Measurements from ENCODE around the gene HIVEP2. TPM values are rescaled to one million over a fixed set of nuclear protein-coding genes. Genes with fewer than 3 reads are reported as not detected.

Gene HIVEP2
- total RNA-seq, 2 donors from 2014 or later: 1.7 to 2.4 TPM

DNA sequence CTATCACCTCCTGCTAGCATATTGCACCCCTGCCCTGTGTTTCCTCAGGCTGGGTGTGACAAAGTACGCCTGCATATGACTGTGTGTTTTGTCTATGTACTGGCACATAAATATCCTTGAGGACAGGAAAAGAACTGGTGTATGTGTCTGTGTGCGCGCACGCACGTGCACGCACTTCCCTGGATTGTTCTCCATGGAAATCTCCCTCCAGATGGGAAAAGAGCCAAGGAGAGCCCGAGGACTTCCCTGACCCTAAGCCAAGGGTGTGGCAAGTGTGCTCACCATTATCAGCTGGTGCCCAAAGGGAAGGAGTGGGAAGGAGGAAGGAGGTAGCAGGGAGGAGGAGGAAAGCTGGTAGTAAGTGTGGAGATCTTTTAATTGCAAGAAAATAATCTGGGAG, 117.6 kb downstream of the HIVEP2 start:
- H3K4me3 ChIP-seq (ENCODE audit: low read length): no peak overlapping the region
- Mint-ChIP-seq H3K27ac (no peak overlapping the region), H3K4me3 (no peak overlapping the region), H3K36me3 (ENCODE audit: low read depth) (no peaks in the 10 kb centered on the region), H3K27me3 (ENCODE audit: insufficient read depth) (no peaks in the 10 kb centered on the region), H3K4me1 (peaks cover 5% of the 10 kb centered on the region), H3K9me3 (no peaks in the 10 kb centered on the region)
- TF ChIP-seq, protein P1, sequence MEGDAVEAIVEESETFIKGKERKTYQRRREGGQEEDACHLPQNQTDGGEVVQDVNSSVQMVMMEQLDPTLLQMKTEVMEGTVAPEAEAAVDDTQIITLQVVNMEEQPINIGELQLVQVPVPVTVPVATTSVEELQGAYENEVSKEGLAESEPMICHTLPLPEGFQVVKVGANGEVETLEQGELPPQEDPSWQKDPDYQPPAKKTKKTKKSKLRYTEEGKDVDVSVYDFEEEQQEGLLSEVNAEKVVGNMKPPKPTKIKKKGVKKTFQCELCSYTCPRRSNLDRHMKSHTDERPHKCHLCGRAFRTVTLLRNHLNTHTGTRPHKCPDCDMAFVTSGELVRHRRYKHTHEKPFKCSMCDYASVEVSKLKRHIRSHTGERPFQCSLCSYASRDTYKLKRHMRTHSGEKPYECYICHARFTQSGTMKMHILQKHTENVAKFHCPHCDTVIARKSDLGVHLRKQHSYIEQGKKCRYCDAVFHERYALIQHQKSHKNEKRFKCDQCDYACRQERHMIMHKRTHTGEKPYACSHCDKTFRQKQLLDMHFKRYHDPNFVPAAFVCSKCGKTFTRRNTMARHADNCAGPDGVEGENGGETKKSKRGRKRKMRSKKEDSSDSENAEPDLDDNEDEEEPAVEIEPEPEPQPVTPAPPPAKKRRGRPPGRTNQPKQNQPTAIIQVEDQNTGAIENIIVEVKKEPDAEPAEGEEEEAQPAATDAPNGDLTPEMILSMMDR (conservative IDR thresholded peaks at IDR 0.05): no peak
- WGBS, 2 experiments (ENCODE audit: insufficient coverage in 1 of 2, insufficient read length in 1 of 2): 88 to 90% methylated on average over 2 to 7 of the region's 7 CpGs
- H3K9me3 ChIP-seq (ENCODE audit: control insufficient read depth, low read length): no peaks in the 10 kb centered on the region
- H3K4me1 ChIP-seq (ENCODE audit: control insufficient read depth, insufficient read depth, low read length): no peaks in the 10 kb centered on the region
- no peaks in the 10 kb centered on the region for H3K27me3 ChIP-seq (ENCODE audit: control insufficient read depth, insufficient read depth, low read length, poor library complexity, severe bottlenecking)
- DNase-seq: no peak
- no peaks in the 10 kb centered on the region for H3K36me3 ChIP-seq (ENCODE audit: control insufficient read depth, insufficient read depth, low read length)
- no peak overlapping the region for H3K27ac ChIP-seq (ENCODE audit: low read depth, low read length)
- no peak overlapping the region for H3K9ac ChIP-seq (ENCODE audit: extremely low read depth, low read length, poor library complexity, severe bottlenecking)

DNA sequence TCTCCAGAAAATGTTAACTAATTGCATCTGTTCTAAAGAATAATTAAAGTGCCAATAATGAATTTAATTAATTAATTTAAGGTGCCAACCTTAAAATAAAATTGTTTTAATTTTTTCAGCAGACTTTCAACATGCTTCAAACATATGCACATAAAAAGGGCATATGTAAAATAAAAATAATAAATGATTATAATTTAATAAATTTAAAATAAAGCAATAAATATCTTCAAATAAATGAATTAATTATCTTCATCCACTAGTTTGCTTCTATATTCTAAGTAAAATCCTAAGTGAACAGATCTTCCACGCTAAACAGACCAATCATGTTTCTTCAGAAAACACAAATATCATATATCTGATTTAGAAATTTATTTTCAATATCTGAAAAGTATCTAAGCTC, 119.2 kb downstream of the HIVEP2 start:
- no peaks in the 10 kb centered on the region for H3K27me3 Mint-ChIP-seq (ENCODE audit: insufficient read depth)
- TF ChIP-seq, protein P1 (conservative IDR thresholded peaks at IDR 0.05): no peak
- DNase-seq: no peak
- Histone ChIP-seq H3K4me3 (ENCODE audit: low read length) (no peak overlapping the region), H3K36me3 (ENCODE audit: control insufficient read depth, insufficient read depth, low read length) (no peaks in the 10 kb centered on the region), H3K9me3 (ENCODE audit: control insufficient read depth, low read length) (no peaks in the 10 kb centered on the region), H3K4me1 (ENCODE audit: control insufficient read depth, insufficient read depth, low read length) (no peaks in the 10 kb centered on the region), H3K27me3 (ENCODE audit: control insufficient read depth, insufficient read depth, low read length, poor library complexity, severe bottlenecking) (no peaks in the 10 kb centered on the region), H3K9ac (ENCODE audit: extremely low read depth, low read length, poor library complexity, severe bottlenecking) (no peak overlapping the region), H3K27ac (ENCODE audit: low read depth, low read length) (no peak overlapping the region)
- no peaks in the 10 kb centered on the region for H3K9me3 Mint-ChIP-seq
- 88% methylated on average over 1 of the region's 1 CpG; no CpG with 5 or more reads in 1 of the 2 experiments for WGBS, 2 experiments (ENCODE audit: insufficient coverage in 1 of 2, insufficient read length in 1 of 2)
- H3K4me1 Mint-ChIP-seq: peaks cover 5% of the 10 kb centered on the region
- H3K27ac Mint-ChIP-seq: no peak overlapping the region
- H3K36me3 Mint-ChIP-seq (ENCODE audit: low read depth): no peaks in the 10 kb centered on the region
- H3K4me3 Mint-ChIP-seq: no peak overlapping the region

DNA sequence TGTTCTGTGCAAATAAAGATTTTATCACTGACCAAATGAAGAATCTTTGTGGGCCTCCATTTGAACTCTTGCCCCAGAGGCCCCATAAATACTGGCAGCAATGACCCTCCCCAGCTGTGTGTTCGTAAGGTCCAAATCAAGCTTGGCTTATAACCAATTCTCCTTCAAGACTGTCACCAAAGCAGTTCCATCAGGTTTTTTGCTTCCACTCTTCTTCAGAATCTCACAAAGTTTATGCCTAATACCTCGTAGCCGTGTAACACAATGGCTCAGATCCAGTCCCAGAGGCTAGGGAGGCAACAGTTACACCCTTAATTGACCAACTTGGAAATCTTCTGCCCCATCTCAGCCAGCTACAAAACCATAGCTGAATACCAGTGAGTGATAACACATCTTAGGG, 120.5 kb downstream of the HIVEP2 start:
- H3K27me3 Mint-ChIP-seq (ENCODE audit: insufficient read depth): no peaks in the 10 kb centered on the region
- H3K4me1 Mint-ChIP-seq: peaks cover 5% of the 10 kb centered on the region
- Histone ChIP-seq H3K27me3 (ENCODE audit: control insufficient read depth, insufficient read depth, low read length, poor library complexity, severe bottlenecking) (no peaks in the 10 kb centered on the region), H3K4me1 (ENCODE audit: control insufficient read depth, insufficient read depth, low read length) (no peaks in the 10 kb centered on the region), H3K4me3 (ENCODE audit: low read length) (no peak overlapping the region), H3K9me3 (ENCODE audit: control insufficient read depth, low read length) (no peaks in the 10 kb centered on the region), H3K9ac (ENCODE audit: extremely low read depth, low read length, poor library complexity, severe bottlenecking) (no peak overlapping the region), H3K36me3 (ENCODE audit: control insufficient read depth, insufficient read depth, low read length) (no peaks in the 10 kb centered on the region), H3K27ac (ENCODE audit: low read depth, low read length) (no peak overlapping the region)
- 94% methylated on average over 3 of the region's 3 CpGs; no CpG with 5 or more reads in 1 of the 2 experiments for WGBS, 2 experiments (ENCODE audit: insufficient coverage in 1 of 2, insufficient read length in 1 of 2)
- TF ChIP-seq, protein P1 (conservative IDR thresholded peaks at IDR 0.05): no peak
- no peak overlapping the region for H3K27ac Mint-ChIP-seq
- H3K36me3 Mint-ChIP-seq (ENCODE audit: low read depth): no peaks in the 10 kb centered on the region
- H3K4me3 Mint-ChIP-seq: no peak overlapping the region
- H3K9me3 Mint-ChIP-seq: no peaks in the 10 kb centered on the region
- DNase-seq: no peak

Data from endodermal cell (in vitro differentiated cells).